CD1c-positive myeloid dendritic cell (primary cell): ENCODE results near the gene GPR33.
"Not testable (repeated sequence)": the region's sequence is repeated elsewhere in the genome, so short reads cannot be mapped to it uniquely, and the experiment has no call there.

Experiments
- DNase-seq: peaks from one replicate; pipeline ENCODE4 v3.0.0-alpha.2; 2016; ENCODE audit errors: extremely low spot score

GPR33 gene

DNA sequence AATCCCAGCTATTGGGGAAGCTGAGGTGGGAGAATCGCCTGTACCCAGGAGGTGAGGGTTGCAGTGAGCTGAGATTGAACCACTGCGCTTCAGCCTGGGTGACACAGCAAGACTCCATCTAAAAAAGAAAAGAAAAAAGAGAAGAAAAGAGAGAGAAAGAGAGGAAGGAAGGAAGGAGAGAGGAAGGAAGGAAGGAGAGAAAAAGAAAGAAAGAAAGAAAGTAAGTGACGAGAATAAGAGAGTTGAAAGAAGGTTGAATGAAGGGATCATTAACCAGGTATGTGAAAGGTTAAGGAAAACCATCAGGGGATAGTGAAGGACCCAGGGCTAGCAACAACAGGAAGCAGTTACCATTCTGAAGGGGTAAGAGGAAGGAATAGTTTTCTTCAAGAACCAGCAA lies 26.3 kb downstream of the GPR33 start:
- no peak for DNase-seq

DNA sequence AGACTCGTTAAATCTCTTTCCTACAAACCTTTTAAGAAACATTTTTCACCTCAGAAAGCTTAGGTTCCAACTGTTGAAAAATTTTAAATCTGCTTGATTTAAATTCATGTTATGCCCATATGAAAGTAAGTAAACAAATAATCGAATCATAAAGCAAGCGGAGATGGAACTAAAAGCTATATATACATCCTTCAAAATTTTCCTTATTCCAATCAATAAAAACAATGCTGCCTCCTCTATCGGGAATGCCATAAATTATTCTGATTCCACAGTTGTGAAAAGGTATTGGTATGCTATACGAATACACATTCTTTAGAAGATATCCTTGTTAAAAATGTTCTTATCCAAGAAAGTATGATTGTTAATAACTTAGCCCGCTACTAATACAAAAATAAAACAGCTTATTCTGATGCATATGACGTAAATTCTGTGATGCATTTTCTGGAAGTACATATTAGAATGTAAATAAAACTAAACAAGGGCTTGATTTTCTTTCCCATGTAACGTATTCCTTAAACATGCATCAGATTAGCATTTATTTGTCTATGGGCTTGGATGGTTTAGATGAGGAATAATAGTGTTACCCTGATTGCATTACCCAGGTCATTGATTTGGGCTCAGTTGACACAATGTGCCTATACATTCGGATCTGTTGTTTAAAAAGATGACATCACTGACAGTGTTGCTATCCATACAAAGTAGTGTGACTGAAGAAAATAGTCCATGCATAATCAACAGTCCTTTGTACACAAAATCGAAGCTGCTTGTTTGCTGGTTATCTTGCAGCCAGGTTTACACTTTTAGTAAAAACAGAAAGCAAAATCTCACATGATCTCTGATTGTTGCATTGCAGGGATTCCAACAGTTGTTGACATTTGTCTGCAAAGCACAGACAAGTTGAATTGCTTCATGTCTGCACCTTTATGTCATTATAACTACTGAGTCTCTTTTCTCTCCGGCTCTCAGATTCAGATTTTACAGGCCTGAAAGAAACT lies 29.9 kb downstream of the GPR33 start:
- DNase-seq = no peak

DNA sequence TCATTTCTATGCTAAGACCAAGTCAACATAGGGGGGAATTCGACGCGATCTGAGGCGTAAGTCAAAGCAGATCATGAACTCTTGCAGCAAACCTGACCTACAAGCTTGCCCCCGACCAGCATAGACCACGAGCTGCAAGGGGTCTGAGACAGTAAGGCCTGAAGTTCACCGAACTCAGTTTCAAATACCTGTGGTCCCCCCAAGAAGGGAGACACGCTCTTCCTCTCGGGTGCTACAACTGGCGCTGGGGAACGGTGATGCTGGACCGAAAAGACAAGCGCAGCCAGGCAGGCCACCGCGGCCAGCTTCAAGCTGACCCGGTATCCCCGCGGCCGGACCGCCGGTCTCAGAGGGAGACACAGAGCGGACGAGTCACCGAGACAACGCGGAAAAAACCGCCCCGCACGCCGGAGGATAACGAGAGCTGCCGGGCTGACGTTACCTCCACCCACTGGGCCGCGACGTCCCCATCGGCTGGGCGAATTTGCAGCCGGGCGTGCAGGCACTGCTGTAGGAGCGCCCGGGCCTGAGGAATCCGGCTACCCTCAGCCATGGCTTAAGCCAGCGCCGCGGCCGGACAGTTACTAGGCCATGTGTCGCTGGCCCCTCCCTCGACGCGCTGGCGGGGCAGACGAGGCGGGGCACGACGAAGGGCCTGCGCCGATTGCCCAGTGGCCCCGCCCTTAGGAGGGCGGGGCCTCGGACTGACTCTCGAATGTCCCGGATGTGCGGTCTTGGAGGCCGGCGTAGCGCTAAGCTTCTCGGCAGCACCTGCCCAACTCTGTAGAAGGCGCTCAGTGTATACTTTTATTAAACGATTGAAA lies 30.8 kb downstream of the GPR33 start, which contains the start of gene DTD2:
DTD2 (minus strand) TSS at position 666 of the 824 bp plus-strand sequence; CDS start at position 553, 113 bp downstream.
- DNase-seq = peak; percentile 98

DNA sequence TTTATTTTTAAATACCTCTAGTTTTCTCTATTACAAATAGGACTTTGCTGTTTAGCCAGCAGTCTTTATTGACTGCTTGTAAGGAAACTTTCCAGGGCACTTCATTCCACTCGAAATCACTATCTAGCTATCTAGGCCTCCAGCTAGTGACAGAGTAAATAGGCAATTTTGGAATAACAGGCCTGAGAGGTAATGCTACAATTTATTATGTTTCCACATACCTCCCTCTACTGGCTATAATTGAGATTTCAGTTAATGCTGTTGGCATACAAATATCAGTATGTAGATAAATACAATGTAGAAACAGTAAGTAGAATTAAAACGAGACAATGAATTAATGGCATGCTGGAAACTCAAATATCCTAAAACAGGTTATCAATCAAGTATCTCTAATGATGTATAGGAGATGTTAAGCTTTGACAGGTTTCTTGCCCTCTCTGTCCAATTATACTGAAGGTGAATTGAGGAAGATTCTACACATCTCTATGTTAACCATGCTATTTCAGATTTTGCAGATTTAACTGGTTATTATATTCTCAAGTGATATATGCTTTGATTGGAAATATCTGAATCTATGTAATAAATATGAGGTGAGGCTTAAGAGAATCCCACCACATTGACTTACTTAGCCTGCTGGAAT lies 37.7 kb downstream of the GPR33 start:
- peak; percentile 38 for DNase-seq

DNA sequence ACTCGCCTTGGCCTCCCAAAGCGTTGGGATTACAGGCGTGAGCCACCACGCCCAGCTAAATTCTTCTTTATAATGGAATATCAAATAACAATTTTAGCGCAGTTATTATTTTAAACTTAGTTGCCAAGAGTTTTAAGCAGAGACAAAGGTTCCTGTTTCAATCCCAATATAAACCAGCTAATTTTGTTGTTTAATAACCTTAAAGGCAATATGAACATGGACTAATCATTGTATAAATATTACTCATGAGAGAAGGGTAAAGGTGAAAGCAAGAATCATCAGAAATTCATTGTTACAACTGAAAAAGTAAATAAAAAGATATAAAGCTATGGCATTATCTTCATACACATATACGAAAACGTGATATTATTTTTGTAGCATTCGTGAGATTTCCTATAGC lies 38.7 kb downstream of the GPR33 start:
- no peak for DNase-seq

DNA sequence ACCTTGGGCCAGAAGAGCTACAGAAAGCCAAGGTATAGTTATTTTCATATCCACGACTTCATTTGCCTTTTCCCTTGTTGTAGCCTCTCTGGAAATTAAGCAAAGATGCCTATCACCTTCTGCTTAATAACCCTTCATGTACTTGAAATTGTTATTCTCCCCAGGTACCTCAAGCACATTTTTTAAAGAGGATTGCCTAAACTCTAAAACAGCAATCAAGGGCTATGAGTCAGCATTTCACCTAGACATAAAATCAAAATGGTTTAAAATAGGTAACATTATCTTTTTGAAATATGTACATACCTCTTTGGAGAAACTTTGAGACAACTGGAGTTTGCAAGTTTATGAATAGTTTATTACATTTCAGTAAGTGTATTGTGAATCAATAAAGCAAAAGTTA lies 42.1 kb downstream of the GPR33 start:
- no peak for DNase-seq

DNA sequence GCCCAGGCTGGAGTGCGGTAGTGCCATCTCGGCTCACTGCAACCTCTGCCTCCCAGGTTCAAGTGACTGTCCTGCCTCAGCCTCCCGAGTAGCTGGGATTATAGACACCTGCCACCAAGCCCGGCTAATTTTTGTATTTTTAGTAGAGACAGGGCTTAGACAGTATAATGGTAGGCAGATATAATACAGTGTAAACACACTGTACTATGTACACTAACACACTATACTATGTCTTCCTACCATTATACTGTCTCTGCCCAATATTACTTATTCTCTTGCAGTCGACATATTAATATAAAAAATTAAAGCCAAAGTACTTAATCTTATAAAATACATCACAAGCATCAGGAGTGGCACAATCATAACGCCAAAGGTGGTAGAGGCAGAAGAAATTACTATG lies 45.6 kb downstream of the GPR33 start:
- no peak for DNase-seq

DNA sequence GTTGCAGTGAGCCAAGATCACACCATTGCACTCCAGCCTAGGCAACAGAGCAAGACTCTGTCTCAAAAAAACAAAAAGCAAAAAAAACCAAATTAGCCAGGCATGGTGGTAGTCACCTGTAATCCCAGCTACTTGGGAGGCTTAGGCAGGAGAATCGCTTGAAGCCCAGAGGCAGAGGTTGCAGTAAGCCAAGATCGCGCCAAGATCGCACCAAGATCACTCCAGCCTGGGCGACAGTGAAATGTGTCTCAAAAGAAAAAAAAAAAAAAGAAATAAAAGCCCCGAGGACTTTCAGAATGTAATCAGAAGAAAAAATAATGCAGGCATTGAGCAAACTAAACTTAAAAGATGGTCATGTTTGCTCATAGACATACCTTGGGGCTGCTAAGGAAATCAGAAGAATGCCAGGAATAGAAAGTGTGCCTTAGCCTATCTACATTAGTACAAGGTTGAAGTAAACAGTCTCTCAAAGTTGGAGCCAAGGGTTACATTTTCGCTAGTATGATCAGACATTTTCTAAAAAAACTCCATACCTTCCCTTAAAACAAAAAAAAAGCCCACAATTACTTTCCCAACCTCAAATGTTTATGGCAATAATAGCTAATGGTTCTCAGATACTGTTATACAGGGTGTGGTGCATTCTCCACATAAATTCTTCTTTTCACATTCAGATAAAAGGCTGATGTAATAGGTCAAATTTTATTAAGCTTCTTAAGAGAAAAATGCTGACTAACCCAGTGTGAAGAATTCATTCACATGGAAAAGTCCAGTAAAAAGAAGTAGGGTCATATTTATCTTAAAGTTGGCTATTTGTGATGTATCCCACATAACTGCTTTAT lies 46.3 kb downstream of the GPR33 start:
- DNase-seq = no peak

DNA sequence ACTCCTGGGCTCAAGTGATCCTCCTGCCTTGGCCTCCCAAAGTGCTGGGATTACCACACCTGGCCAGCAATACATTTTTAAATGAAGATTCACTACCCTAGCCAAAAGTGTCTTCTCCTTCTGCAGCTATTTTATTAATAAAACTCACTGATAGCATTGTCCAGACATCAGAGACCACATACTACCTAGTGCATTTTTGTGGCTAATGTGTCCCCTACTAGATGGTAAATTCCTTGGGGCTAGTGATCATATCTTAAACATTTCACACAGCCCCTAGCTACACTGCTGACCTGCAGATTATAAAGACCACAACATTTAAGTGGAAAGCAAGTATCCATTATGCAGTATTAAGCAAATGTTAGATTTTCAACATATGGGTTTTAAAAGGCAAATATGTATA lies 47.6 kb downstream of the GPR33 start:
- no peak for DNase-seq

DNA sequence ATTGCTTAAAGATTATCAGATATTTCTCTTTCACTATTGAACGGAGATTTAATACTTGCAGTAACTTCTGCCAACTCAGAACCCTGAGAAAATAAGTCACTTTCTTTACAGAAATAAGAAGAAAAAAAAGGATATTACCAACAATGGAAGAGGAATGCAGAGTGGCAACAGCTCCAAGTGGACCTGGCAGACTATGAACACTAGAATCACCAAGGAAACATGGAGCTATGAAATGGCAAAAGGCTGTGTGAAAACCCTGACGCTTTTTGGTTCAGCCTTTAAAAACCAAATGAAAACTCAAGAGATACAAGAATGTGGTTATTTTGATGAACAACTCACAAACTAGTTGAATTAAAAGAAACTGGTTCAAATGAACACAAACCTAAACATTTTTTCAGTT lies 48.3 kb downstream of the GPR33 start:
- DNase-seq = no peak

DNA sequence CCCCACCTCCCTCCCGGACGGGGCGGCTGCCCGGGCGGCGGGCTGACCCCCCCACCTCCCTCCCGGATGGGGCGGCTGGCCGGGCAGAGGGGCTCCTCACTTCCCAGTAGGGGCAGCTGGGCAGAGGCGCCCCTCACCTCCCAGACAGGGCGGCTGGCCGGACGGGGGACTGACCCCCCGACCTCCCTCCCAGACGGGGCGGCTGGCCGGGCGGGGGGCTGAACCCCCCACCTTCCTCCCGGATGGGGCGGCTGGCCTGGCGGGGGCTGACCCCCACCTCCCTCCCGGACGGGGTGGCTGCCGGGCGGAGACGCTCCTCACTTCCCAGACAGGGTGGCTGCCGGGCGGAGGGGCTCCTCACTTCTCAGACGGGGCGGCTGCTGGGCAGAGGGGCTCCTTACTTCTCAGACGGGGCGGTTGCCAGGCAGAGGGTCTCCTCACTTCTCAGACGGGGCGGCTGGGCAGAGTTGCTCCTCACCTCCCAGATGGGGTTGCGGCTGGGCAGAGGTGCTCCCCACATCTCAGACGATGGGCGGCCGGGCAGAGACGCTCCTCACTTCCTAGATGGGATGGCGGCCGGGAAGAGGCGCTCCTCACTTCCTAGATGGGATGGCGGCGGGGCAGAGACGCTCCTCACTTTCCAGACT lies 50.7 kb downstream of the GPR33 start:
- not testable (repeated sequence) for DNase-seq

DNA sequence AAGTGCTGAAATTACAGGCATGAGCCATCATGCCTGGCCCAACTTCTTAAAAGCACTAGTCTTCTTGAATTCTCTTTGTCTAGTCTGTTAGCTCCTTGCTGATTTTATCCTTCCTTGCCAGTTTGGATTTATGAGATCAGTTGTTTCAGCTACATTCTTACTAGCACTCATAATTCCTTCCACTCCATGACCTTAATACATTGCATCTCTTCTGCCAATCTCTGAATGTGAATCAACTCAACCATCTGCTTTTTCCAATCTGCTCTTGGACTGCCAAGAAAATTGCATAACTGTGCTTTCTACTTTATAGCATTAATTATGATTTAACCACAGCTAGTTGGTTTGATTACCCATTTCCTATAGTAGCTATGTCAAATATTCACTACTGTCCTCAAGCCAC lies 52.6 kb downstream of the GPR33 start:
- no peak for DNase-seq
